ENCODE measurements around the gene POC1B.

Gene POC1B

GRCh38 chr12:89383235-89384049, 142.4 kb downstream of the POC1B start:
- H3K27ac Mint-ChIP-seq = no peak overlapping the region
- no peaks in the 10 kb centered on the region for H3K36me3 Mint-ChIP-seq (ENCODE audit: insufficient read depth)
- DNase-seq (no peak), ATAC-seq (replicated peaks) (no peak)
- H3K4me3 Mint-ChIP-seq = no peak overlapping the region
- no peaks in the 10 kb centered on the region for H3K9me3 Mint-ChIP-seq
- H3K27me3 Mint-ChIP-seq = no peaks in the 10 kb centered on the region
- H3K4me1 Mint-ChIP-seq (ENCODE audit: low read depth in 2 of 2) = peaks cover 0 to 3% of the 10 kb centered on the region in 2 donors

- Mint-ChIP-seq H3K4me1 (ENCODE audit: low read depth in 2 of 2) (peaks cover 0 to 3% of the 10 kb centered on the region in 2 donors), H3K36me3 (ENCODE audit: insufficient read depth) (no peaks in the 10 kb centered on the region), H3K9me3 (no peaks in the 10 kb centered on the region), H3K27ac (no peak overlapping the region), H3K4me3 (no peak overlapping the region), H3K27me3 (no peaks in the 10 kb centered on the region)
- no peak for ATAC-seq (replicated peaks)
- DNase-seq = no peak
Measured at GRCh38 chr12:89382328-89382727, 143.5 kb downstream of the POC1B start.

GRCh38 chr12:89379839-89380467, 145.9 kb downstream of the POC1B start:
- no peaks in the 10 kb centered on the region for H3K27me3 Mint-ChIP-seq
- H3K36me3 Mint-ChIP-seq (ENCODE audit: insufficient read depth) = no peaks in the 10 kb centered on the region
- peaks cover 16 to 17% of the 10 kb centered on the region in 2 donors for H3K4me1 Mint-ChIP-seq (ENCODE audit: low read depth in 2 of 2)
- ATAC-seq (replicated peaks) = no peak
- no peaks in the 10 kb centered on the region for H3K9me3 Mint-ChIP-seq
- no peak overlapping the region for H3K4me3 Mint-ChIP-seq
- no peak overlapping the region for H3K27ac Mint-ChIP-seq
- no peak for DNase-seq

- no peak for ATAC-seq (replicated peaks)
- Mint-ChIP-seq H3K4me1 (ENCODE audit: low read depth in 2 of 2) (peaks cover 16 to 17% of the 10 kb centered on the region in 2 donors), H3K27me3 (no peaks in the 10 kb centered on the region), H3K9me3 (no peaks in the 10 kb centered on the region), H3K36me3 (ENCODE audit: insufficient read depth) (no peaks in the 10 kb centered on the region), H3K4me3 (no peak overlapping the region), H3K27ac (no peak overlapping the region)
- DNase-seq = no peak
Measured at GRCh38 chr12:89379148-89379838, 146.6 kb downstream of the POC1B start.

GRCh38 chr12:89376844-89377243, 149.0 kb downstream of the POC1B start:
- no peaks in the 10 kb centered on the region for H3K27me3 Mint-ChIP-seq
- H3K4me3 Mint-ChIP-seq = no peak overlapping the region
- H3K36me3 Mint-ChIP-seq (ENCODE audit: insufficient read depth) = no peaks in the 10 kb centered on the region
- DNase-seq = no peak
- H3K9me3 Mint-ChIP-seq = no peaks in the 10 kb centered on the region
- peak overlapping the region in 1 of 2 donors; percentile 54 for H3K27ac Mint-ChIP-seq
- ATAC-seq (replicated peaks) = no peak
- peaks cover 14 to 16% of the 10 kb centered on the region in 2 donors for H3K4me1 Mint-ChIP-seq (ENCODE audit: low read depth in 2 of 2)

GRCh38 chr12:89376202-89376529, 149.7 kb downstream of the POC1B start:
- H3K36me3 Mint-ChIP-seq (ENCODE audit: insufficient read depth) = no peaks in the 10 kb centered on the region
- H3K4me1 Mint-ChIP-seq (ENCODE audit: low read depth in 2 of 2) = peaks cover 14 to 16% of the 10 kb centered on the region in 2 donors
- DNase-seq (no peak), ATAC-seq (replicated peaks) (peak; percentile 34)
- H3K27me3 Mint-ChIP-seq = no peaks in the 10 kb centered on the region
- peak overlapping the region; percentile 20 to 25 for H3K4me3 Mint-ChIP-seq
- H3K9me3 Mint-ChIP-seq = no peaks in the 10 kb centered on the region
- peak overlapping the region; percentile 24 to 54 for H3K27ac Mint-ChIP-seq

- H3K27me3 Mint-ChIP-seq = no peaks in the 10 kb centered on the region
- peaks cover 14 to 16% of the 10 kb centered on the region in 2 donors for H3K4me1 Mint-ChIP-seq (ENCODE audit: low read depth in 2 of 2)
- no peaks in the 10 kb centered on the region for H3K9me3 Mint-ChIP-seq
- no peak for ATAC-seq (replicated peaks)
- no peak overlapping the region for H3K4me3 Mint-ChIP-seq
- H3K36me3 Mint-ChIP-seq (ENCODE audit: insufficient read depth) = no peaks in the 10 kb centered on the region
- no peak for DNase-seq
- no peak overlapping the region for H3K27ac Mint-ChIP-seq
Measured at GRCh38 chr12:89373763-89374572, 151.9 kb downstream of the POC1B start.

- H3K36me3 Mint-ChIP-seq (ENCODE audit: insufficient read depth) = no peaks in the 10 kb centered on the region
- H3K27ac Mint-ChIP-seq = no peak overlapping the region
- DNase-seq (no peak), ATAC-seq (replicated peaks) (no peak)
- no peak overlapping the region for H3K4me3 Mint-ChIP-seq
- H3K27me3 Mint-ChIP-seq = no peaks in the 10 kb centered on the region
- H3K4me1 Mint-ChIP-seq (ENCODE audit: low read depth in 2 of 2) = peaks cover 14 to 16% of the 10 kb centered on the region in 2 donors
- H3K9me3 Mint-ChIP-seq = no peaks in the 10 kb centered on the region
Measured at GRCh38 chr12:89372584-89373370, 153.1 kb downstream of the POC1B start.

- H3K9me3 Mint-ChIP-seq = no peaks in the 10 kb centered on the region
- H3K4me1 Mint-ChIP-seq (ENCODE audit: low read depth in 2 of 2) = peaks cover 5 to 6% of the 10 kb centered on the region in 2 donors
- H3K4me3 Mint-ChIP-seq = no peak overlapping the region
- H3K36me3 Mint-ChIP-seq (ENCODE audit: insufficient read depth) = no peaks in the 10 kb centered on the region
- no peaks in the 10 kb centered on the region for H3K27me3 Mint-ChIP-seq
- no peak overlapping the region for H3K27ac Mint-ChIP-seq
- DNase-seq (no peak), ATAC-seq (replicated peaks) (no peak)
Measured at GRCh38 chr12:89370850-89371249, 155.0 kb downstream of the POC1B start.

- no peak for DNase-seq
- H3K27me3 Mint-ChIP-seq = no peaks in the 10 kb centered on the region
- no peak overlapping the region for H3K27ac Mint-ChIP-seq
- H3K4me1 Mint-ChIP-seq (ENCODE audit: low read depth in 2 of 2) = peaks cover under 1 to 2% of the 10 kb centered on the region in 2 donors
- no peak for ATAC-seq (replicated peaks)
- no peaks in the 10 kb centered on the region for H3K36me3 Mint-ChIP-seq (ENCODE audit: insufficient read depth)
- no peak overlapping the region for H3K4me3 Mint-ChIP-seq
- H3K9me3 Mint-ChIP-seq = no peaks in the 10 kb centered on the region
Measured at GRCh38 chr12:89370421-89370831, 155.4 kb downstream of the POC1B start.

Data from effector memory CD8-positive, alpha-beta T cell (primary cell).